Stimulated activated effector memory CD8-positive, alpha-beta T cell treated with anti-CD3 and anti-CD28 coated beads, Interleukin-12 subunit alpha, Interleukin-12 subunit beta, amount 100 ng/mL, for 72 hours (primary cell): Measurements from ENCODE around the gene TLR8.
A peak's percentile ranks its signal among the peaks of the same experiment; 100 is the strongest.

Experiments
- ATAC-seq: fragments of 150-1000 bp; cut with Tn5 transposase; 2 replicates; pipeline ENCODE4 v1.10.0; 2021
- DNase-seq, 2 donors: peaks; one replicate each; pipeline ENCODE4 v3.0.0; 2021 to 2022; ENCODE audit warnings: low spot score in 2 of 2
- H3K27ac Mint-ChIP-seq: one replicate; pipeline ENCODE4 v1.8.0; 2022; ENCODE audit warnings: mild to moderate bottlenecking, mixed read lengths
- H3K36me3 Mint-ChIP-seq: one replicate; pipeline ENCODE4 v1.8.0; 2022; ENCODE audit warnings: mild to moderate bottlenecking, mixed read lengths
- H3K4me1 Mint-ChIP-seq: one replicate; pipeline ENCODE4 v1.8.0; 2022; ENCODE audit warnings: mixed read lengths
- H3K4me3 Mint-ChIP-seq: one replicate; pipeline ENCODE4 v1.8.0; 2022; ENCODE audit warnings: mild to moderate bottlenecking, mixed read lengths
- H3K9me3 Mint-ChIP-seq: one replicate; pipeline ENCODE4 v1.8.0; 2022; ENCODE audit warnings: mixed read lengths

TLR8 gene

DNA sequence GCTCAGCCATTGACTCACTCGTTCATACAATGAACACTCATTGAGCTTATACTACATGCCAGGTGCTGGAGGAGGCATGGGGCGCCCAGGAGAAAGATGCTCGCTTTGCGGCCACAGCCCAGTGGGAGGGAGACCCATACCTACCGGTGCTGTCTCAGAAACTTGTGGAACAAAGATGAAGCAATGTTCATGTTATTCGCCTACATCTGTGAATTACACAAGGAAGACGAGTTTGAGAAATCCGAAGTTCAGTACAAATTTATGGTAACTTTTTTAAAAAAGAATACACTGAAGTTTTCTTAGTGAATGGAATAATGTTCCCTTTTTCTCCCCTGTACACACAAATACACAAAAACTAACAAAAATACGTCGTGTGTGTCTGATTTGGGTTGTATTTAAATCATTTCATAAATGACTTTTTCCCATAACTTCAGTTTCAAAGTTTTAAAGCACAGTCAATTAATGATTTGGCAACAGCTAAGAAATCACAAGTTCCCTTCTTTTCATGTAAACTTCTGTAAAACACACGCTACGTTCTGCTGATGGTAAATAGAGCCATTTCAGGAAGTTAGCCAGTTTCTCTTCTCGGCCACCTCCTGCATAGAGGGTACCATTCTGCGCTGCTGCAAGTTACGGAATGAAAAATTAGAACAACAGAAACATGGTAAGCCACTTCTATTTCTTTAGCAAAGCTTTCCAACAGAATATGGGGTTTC, at the start of gene TLR8:
TLR8 (plus strand) TSS at position 575 of the 716 bp plus-strand sequence; CDS start at position 662, 87 bp downstream.
- no peak within 1 kb of the TSS for H3K4me3 Mint-ChIP-seq
- peaks cover 8% of the 10 kb centered on the region for H3K4me1 Mint-ChIP-seq
- no peaks in the 10 kb centered on the region for H3K36me3 Mint-ChIP-seq

DNA sequence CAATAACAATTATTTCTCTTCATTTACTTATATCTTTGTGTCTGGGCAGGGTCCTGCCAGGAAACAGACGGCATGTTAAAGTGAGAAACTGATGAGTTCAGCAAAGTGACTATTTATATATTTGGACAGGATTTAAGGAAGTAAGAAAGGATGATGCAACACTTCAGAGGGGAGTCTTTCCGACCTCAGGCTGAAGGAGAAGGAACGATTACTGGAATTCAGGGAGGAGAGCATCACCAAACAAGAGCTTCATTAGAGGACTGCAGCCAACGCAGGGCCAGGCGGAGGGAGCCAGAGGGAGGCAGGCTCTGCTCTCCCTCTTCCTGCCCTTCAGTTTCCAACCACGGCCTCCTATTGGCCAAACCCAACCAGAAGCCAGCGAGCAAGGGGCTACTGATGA, 41.1 kb upstream of the TLR8 start:
- no peaks in the 10 kb centered on the region for H3K36me3 Mint-ChIP-seq
- H3K27ac Mint-ChIP-seq: no peak overlapping the region
- no peak overlapping the region for H3K4me3 Mint-ChIP-seq
- H3K4me1 Mint-ChIP-seq: no peaks in the 10 kb centered on the region
- DNase-seq (no peak), ATAC-seq (no peak)
- H3K9me3 Mint-ChIP-seq: no peaks in the 10 kb centered on the region

More for the DNA sequence above, at the start of gene TLR8:
- Mint-ChIP-seq H3K27ac (no peak within 1 kb of the TSS), H3K9me3 (no peaks in the 10 kb centered on the region)
- ATAC-seq: no peak
- DNase-seq: no peak

DNA sequence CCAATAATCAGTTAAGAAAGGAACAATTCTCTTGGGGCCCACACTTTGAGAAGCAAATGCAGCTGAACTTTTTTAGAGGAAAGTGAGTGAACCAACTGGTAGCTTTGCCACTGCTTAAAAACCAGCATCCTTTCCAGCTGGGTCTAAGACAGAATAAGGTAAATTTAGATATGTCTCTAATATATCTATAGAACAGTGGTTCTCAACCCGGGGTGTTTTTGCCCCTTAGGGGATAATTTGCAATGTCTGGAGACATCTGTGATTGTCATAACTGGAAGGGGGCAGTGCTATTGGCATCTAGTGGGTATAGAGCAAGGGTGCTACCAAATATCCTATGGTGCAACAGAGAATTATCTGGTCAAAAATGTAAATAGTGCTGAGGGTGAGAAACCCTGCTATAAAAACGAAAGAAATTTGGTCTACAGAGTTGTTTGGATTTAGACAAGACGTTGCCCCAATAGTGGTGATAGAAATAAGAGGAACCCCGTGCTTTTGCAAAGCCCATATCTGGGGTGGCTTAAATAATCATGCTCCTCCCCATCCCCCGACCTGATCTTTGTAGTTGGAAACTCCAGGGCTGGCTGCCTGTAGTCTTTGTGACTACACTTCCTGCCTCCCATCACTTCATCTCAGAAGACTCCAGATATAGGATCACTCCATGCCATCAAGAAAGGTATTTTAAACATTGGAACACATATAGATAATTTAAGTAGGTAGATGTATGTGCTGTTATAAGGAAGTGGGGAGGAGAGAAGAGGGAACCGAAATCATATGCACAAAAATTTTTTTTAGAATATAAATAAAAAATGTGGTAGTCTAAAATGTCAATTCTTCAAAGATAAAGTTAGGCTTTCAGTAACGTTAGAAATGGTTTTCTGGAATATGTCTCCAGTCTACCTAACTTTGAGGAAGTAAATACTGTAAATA, 39.7 kb upstream of the TLR8 start, which contains the start of gene TLR7:
TLR7 (plus strand) TSS at position 622 of the 927 bp plus-strand sequence. CDS start 507 bp downstream, outside the sequence.
- ATAC-seq: no peak
- H3K9me3 Mint-ChIP-seq: no peaks in the 10 kb centered on the region
- no peaks in the 10 kb centered on the region for H3K4me1 Mint-ChIP-seq
- DNase-seq: no peak
- peak within 1 kb of the TSS; percentile 28 for H3K4me3 Mint-ChIP-seq
- H3K36me3 Mint-ChIP-seq: no peaks in the 10 kb centered on the region
- H3K27ac Mint-ChIP-seq: no peak within 1 kb of the TSS

DNA sequence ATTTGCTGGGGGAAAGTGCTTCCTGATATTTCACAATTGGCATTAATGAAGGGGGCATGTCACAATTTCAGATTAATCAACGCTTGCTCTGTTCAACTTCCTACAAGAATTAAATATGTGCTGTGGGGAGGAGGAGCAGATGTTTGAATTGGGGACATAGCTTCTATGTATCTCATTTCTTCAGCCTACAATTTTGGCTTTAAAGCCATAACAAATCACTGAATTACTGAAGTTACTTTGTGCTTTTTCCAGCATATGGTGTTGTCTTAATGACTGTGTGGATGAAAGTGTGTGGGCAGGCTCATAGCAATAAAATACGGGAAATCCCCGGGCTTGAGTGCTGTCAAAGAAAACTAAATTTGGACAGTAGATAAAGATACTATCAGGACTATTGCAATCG, 38.7 kb upstream of the TLR8 start:
- Mint-ChIP-seq H3K9me3 (no peaks in the 10 kb centered on the region), H3K27ac (no peak overlapping the region), H3K36me3 (no peaks in the 10 kb centered on the region), H3K4me3 (peak overlapping the region; percentile 28), H3K4me1 (no peaks in the 10 kb centered on the region)
- DNase-seq (no peak), ATAC-seq (no peak)

DNA sequence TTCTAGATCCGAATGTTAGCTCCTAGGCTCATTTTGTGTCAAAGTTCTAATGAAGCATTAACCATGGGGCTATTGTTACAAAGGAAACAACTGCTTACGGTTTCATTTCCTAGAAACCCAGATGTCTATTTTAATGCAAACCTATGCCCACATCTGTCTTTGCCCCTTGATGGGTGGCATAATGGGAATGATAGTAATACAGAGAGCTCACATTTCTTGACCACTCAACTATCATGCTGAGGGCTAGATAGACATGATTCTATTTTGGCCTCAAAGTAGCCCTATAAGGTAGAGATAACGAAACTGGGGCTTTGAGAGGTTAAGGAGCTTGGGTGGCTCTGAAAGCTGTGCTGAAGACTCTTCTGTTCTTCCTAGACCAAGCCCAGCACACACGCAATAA, 37.7 kb upstream of the TLR8 start:
- no peaks in the 10 kb centered on the region for H3K9me3 Mint-ChIP-seq
- no peak for DNase-seq
- no peak overlapping the region for H3K27ac Mint-ChIP-seq
- no peak for ATAC-seq
- H3K4me3 Mint-ChIP-seq: no peak overlapping the region
- no peaks in the 10 kb centered on the region for H3K4me1 Mint-ChIP-seq
- H3K36me3 Mint-ChIP-seq: no peaks in the 10 kb centered on the region

DNA sequence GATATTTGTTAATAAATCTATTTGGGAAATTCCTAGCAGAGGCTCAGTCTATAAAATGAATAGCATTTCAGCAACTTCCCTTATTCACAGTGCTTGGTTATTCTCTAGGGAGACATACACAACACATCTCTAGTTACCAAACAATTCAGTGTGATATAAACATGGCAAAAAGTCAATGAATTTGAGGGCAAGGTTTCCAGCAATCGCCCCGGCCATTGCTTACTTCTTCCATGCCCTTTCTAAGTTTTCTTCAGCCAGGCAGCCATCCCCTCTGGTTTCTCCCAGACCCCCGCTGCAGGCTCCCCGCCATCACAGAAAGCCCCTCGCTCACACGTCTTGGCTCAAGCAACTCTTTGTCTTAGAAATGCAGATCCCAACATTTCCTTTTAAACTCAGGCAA, 35.2 kb upstream of the TLR8 start:
- Mint-ChIP-seq H3K36me3 (no peaks in the 10 kb centered on the region), H3K9me3 (no peaks in the 10 kb centered on the region)

DNA sequence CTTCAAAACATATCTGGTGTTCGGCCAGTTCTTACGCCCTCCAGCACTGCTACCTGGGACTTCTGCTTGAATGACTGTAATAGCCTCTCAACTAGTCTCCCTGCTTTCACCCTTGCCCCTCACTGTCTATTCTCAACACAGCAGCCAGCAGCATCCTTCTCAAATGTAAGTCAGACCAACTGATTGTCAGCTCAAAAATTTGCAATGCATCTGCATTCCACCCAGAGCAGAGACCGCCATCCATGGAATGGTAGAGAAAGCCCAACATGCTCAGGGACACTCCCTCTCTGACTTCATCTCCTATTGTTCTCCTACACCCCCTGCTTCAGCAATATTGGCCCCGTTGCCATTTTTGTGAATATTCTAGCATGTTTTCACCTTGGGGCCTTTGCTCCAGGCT, 33.7 kb upstream of the TLR8 start:
- H3K4me1 Mint-ChIP-seq: no peaks in the 10 kb centered on the region
- no peak for ATAC-seq
- no peak overlapping the region for H3K4me3 Mint-ChIP-seq

More for the DNA sequence above, 35.2 kb upstream of the TLR8 start:
- Mint-ChIP-seq H3K27ac (no peak overlapping the region), H3K4me3 (no peak overlapping the region), H3K4me1 (no peaks in the 10 kb centered on the region)
- no peak for ATAC-seq
- no peak for DNase-seq

DNA sequence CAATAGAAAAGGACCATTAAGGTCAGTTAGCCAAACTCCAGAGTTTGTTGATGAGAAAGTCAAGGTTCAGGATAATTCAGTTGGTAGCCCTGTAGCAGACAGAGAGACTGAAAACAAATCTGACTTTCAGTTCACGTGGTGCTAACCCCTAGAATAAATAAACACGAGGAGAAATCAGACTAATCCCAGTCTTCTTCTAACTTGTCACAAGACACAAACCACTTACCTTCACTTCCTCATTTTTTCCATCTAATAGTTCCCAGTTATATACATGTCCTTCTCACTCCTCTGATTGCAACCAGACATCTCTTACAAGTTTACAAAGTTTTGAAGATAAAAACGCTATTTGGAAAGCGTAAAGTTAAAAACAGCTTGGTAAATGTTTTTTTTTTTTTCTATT, 31.8 kb upstream of the TLR8 start:
- H3K27ac Mint-ChIP-seq: no peak overlapping the region
- no peaks in the 10 kb centered on the region for H3K4me1 Mint-ChIP-seq
- H3K4me3 Mint-ChIP-seq: no peak overlapping the region
- no peak for ATAC-seq
- no peaks in the 10 kb centered on the region for H3K36me3 Mint-ChIP-seq
- DNase-seq: no peak
- H3K9me3 Mint-ChIP-seq: no peaks in the 10 kb centered on the region

More for the DNA sequence above, 33.7 kb upstream of the TLR8 start:
- H3K36me3 Mint-ChIP-seq: no peaks in the 10 kb centered on the region
- H3K27ac Mint-ChIP-seq: no peak overlapping the region
- no peaks in the 10 kb centered on the region for H3K9me3 Mint-ChIP-seq
- no peak for DNase-seq

DNA sequence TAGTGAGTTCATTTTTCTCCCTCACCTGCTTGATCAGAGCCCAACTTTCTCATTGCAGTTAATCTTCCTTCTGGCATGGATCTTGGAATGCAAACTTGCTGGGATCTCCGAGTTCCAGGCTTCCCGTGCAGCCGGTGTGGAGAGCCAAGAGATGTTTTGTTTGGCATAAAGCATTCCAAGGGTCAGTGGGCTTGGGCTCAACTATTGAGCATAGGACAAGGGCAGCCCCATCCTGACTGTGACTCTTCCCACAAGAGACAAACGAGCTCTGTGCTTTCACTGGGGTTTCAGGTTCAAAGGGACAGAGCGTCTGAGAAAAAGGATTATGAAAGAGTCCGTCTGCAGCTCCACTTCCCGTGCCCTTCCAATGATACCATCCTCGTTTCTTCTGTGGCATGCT, 29.0 kb upstream of the TLR8 start:
- Mint-ChIP-seq H3K27ac (no peak overlapping the region), H3K4me1 (no peaks in the 10 kb centered on the region), H3K36me3 (no peaks in the 10 kb centered on the region), H3K4me3 (no peak overlapping the region), H3K9me3 (no peaks in the 10 kb centered on the region)
- DNase-seq (no peak), ATAC-seq (no peak)

DNA sequence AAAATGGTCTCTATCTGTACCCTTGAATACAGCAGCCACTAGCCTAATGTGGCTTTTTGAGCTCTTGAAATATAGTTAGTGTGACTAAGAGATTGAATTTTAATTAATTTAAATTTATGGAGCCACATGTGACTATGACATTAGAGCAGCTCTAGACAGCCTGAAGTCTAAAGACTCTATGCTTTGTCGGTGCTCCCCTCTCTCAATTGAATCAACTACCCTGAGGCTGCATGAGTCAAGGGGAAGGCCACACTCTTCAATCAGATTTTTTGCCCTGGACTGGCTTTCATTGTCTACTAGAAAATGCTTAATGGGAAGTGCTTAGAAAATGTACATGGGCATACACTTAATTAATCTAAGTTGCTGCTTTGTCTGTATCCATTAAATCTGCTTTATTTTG, 27.9 kb upstream of the TLR8 start:
- ATAC-seq (no peak), DNase-seq (no peak)
- H3K36me3 Mint-ChIP-seq: no peaks in the 10 kb centered on the region
- H3K9me3 Mint-ChIP-seq: no peaks in the 10 kb centered on the region
- no peaks in the 10 kb centered on the region for H3K4me1 Mint-ChIP-seq
- no peak overlapping the region for H3K27ac Mint-ChIP-seq
- H3K4me3 Mint-ChIP-seq: no peak overlapping the region

DNA sequence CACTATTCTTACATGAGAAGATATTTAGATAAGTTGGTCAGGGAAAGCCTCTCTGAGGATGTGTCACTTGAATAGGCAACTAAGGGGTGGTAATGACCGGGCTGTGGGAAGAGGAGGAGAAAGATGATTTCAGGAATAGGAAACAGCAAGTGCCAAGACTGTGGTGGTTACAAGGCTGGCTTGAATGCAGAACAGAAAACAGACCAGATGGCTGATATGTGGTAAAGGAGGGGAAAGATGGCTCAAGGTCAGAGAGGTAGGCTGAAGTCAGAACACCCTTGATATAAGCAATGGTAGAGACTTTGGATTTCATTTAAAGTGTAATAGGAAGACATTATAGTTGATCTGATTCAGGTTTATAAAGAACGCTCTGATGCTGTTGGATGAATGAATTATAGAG, 24.5 kb upstream of the TLR8 start:
- H3K4me1 Mint-ChIP-seq: no peaks in the 10 kb centered on the region
- no peaks in the 10 kb centered on the region for H3K9me3 Mint-ChIP-seq
- no peaks in the 10 kb centered on the region for H3K36me3 Mint-ChIP-seq
- DNase-seq (no peak), ATAC-seq (no peak)
- H3K27ac Mint-ChIP-seq: no peak overlapping the region
- no peak overlapping the region for H3K4me3 Mint-ChIP-seq

DNA sequence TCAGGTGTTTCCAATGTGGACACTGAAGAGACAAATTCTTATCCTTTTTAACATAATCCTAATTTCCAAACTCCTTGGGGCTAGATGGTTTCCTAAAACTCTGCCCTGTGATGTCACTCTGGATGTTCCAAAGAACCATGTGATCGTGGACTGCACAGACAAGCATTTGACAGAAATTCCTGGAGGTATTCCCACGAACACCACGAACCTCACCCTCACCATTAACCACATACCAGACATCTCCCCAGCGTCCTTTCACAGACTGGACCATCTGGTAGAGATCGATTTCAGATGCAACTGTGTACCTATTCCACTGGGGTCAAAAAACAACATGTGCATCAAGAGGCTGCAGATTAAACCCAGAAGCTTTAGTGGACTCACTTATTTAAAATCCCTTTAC, 20.9 kb upstream of the TLR8 start:
- H3K4me1 Mint-ChIP-seq: peaks cover under 1% of the 10 kb centered on the region
- H3K27ac Mint-ChIP-seq: no peak overlapping the region
- H3K4me3 Mint-ChIP-seq: no peak overlapping the region
- ATAC-seq: no peak
- DNase-seq: no peak
- no peaks in the 10 kb centered on the region for H3K36me3 Mint-ChIP-seq
- no peaks in the 10 kb centered on the region for H3K9me3 Mint-ChIP-seq

DNA sequence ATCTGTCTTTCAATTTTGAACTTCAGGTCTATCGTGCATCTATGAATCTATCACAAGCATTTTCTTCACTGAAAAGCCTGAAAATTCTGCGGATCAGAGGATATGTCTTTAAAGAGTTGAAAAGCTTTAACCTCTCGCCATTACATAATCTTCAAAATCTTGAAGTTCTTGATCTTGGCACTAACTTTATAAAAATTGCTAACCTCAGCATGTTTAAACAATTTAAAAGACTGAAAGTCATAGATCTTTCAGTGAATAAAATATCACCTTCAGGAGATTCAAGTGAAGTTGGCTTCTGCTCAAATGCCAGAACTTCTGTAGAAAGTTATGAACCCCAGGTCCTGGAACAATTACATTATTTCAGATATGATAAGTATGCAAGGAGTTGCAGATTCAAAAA, 19.9 kb upstream of the TLR8 start:
- Mint-ChIP-seq H3K36me3 (no peaks in the 10 kb centered on the region), H3K4me1 (peaks cover 9% of the 10 kb centered on the region), H3K27ac (no peak overlapping the region), H3K4me3 (no peak overlapping the region), H3K9me3 (no peaks in the 10 kb centered on the region)
- ATAC-seq: no peak
- DNase-seq: no peak

DNA sequence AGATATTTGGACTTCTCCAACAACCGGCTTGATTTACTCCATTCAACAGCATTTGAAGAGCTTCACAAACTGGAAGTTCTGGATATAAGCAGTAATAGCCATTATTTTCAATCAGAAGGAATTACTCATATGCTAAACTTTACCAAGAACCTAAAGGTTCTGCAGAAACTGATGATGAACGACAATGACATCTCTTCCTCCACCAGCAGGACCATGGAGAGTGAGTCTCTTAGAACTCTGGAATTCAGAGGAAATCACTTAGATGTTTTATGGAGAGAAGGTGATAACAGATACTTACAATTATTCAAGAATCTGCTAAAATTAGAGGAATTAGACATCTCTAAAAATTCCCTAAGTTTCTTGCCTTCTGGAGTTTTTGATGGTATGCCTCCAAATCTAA, 19.3 kb upstream of the TLR8 start:
- Mint-ChIP-seq H3K27ac (no peak overlapping the region), H3K4me1 (peaks cover 9% of the 10 kb centered on the region), H3K36me3 (no peaks in the 10 kb centered on the region), H3K4me3 (no peak overlapping the region), H3K9me3 (no peaks in the 10 kb centered on the region)
- DNase-seq (no peak), ATAC-seq (no peak)

DNA sequence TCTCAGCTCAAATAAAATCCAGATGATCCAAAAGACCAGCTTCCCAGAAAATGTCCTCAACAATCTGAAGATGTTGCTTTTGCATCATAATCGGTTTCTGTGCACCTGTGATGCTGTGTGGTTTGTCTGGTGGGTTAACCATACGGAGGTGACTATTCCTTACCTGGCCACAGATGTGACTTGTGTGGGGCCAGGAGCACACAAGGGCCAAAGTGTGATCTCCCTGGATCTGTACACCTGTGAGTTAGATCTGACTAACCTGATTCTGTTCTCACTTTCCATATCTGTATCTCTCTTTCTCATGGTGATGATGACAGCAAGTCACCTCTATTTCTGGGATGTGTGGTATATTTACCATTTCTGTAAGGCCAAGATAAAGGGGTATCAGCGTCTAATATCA, 18.7 kb upstream of the TLR8 start:
- H3K4me3 Mint-ChIP-seq: no peak overlapping the region
- no peak for ATAC-seq
- no peaks in the 10 kb centered on the region for H3K36me3 Mint-ChIP-seq
- H3K9me3 Mint-ChIP-seq: no peaks in the 10 kb centered on the region
- no peak for DNase-seq
- H3K4me1 Mint-ChIP-seq: peaks cover 9% of the 10 kb centered on the region
- H3K27ac Mint-ChIP-seq: no peak overlapping the region

DNA sequence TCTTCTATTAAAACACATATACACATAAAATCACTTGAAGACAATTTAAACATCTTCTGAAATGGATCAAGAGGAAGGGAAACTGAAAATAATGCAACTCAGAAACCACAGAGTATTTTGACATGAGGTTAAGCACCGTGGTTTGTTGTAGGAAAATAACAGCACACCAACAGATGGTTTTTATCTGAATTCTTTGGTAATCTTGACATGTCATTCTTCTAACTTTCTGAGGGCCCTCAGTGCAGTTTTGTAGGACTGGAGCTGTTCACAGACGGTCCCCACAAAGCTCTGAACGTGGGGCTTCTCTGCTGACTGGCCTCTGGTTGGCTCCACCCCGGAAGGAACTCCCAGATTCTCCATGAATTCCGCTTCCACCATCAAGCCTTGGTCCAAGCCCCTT, 16.0 kb upstream of the TLR8 start:
- H3K36me3 Mint-ChIP-seq: no peaks in the 10 kb centered on the region
- H3K9me3 Mint-ChIP-seq: no peaks in the 10 kb centered on the region
- no peak overlapping the region for H3K27ac Mint-ChIP-seq
- peaks cover 9% of the 10 kb centered on the region for H3K4me1 Mint-ChIP-seq
- no peak overlapping the region for H3K4me3 Mint-ChIP-seq
- DNase-seq: no peak
- ATAC-seq: peak; percentile 59
